ENCODE measurements around the gene COG8.

GRCh38 chr16:69328854-69329316 is 10.5 kb downstream of the COG8 start:
- TF ChIP-seq CTCF (IDR thresholded peaks at IDR 0.05; ENCODE audit: low read depth, low read length, poor library complexity, severe bottlenecking) (no peak), EZH2phosphoT487 (IDR thresholded peaks at IDR 0.05; ENCODE audit: borderline replicate concordance, low read length) (no peak)

Measured in DOHH2 (cell line).